Mucosa of descending colon (tissue), 3 donors: ENCODE data around the gene RAMP1. TPM values are rescaled to one million over a fixed set of nuclear protein-coding genes. Genes with fewer than 3 reads are reported as not detected.
A peak's percentile ranks its signal among the peaks of the same experiment; 100 is the strongest.

Source experiments
- ATAC-seq: fragments of 200-7000 bp; cut with Tn5 transposase; one replicate; pipeline ENCODE4 v1.9.1; 2020; ENCODE audit warnings: mild to moderate bottlenecking, moderate library complexity
- DNase-seq, 3 donors: peaks; one replicate each; pipeline ENCODE4 v3.0.0-alpha.2; 2020
- H3K36me3 ChIP-seq: fragments of 200-600 bp; one replicate; pipeline ENCODE4 v1.8.0; 2021; ENCODE audit warnings: low read depth, mild to moderate bottlenecking
- H3K4me1 ChIP-seq: fragments of 200-600 bp; one replicate; pipeline ENCODE4 v1.8.0; 2021; ENCODE audit warnings: low read depth, mild to moderate bottlenecking
- H3K4me3 ChIP-seq: fragments of 200-600 bp; one replicate; pipeline ENCODE4 v1.8.0; 2021; ENCODE audit warnings: mild to moderate bottlenecking
- H3K9me3 ChIP-seq: fragments of 200-600 bp; one replicate; pipeline ENCODE4 v1.8.0; 2021; ENCODE audit warnings: mild to moderate bottlenecking
- intact Hi-C, 2 donors: fragments of 100-400 bp; cut with DNase I in 1 of 2; cut with micrococcal nuclease in 1 of 2; formaldehyde crosslinking; loops; one replicate each; pipeline versions ENCODE4 v1.11.0 to v1.11.1; 2022; cut with DNase I, micrococcal nuclease
- total RNA-seq, 3 donors: library from RNA; stranded (reverse); fragmentation: NEBNext Ultra II Directional in 2 of 3; extraction: Animal tissue kit (Norgen Biotek cat#: 25700) in 2 of 3; gene quantifications; one replicate each; pipeline versions ENCODE4 v1.2.1 to v1.2.4, GENCODE V29; 2021 to 2023
- TF ChIP-seq, protein P1 (sequence below): fragments of 200-600 bp; IDR thresholded peaks from one replicate; pipeline ENCODE4 v1.8.0; 2022; ENCODE audit warnings: antibody characterized with exemption, mild to moderate bottlenecking
- donor health status: DM: no; HTN: no; CAD: no; lungs with moderate emphysema.
- donor health status: DM: no; HTN: no; CAD: no.
- donor health status: DM: no; HTN: yes; CAD: no.

Gene RAMP1
- total RNA-seq, 3 donors from 2014 or later = 4.9 to 154 (median 10.9) TPM

DNA sequence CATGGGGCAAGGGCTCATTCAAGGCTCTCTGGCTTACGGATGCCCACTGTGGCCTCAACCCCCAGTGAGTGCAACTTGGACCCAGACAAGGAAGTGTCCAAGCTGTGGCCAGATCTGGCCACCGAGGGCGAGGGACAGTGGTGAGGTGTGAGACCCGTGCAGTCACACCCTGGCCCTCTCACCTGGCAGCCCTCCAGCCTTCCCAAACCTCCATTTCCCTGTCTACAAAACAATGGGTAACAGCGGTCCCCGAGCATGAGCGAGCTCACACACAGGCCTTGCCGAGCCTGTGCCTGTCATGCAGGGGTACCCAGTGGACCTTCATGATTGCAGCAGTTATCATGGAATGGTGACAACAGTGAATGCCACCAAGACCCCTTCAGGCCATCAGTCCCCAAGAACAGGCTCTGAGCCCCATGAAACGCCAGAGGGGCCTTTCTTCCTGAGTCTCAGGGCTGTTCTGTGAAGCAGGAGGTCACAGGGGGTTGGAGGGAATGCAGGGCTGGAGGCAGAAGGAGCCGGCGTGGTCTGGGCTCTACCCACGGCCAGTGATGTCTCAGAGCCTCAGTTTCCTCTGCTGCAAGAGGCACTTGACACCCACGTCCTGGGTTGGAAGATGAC lies 49.8 kb downstream of the RAMP1 start:
- DNase-seq = peak in 1 of 3 donors; percentile 34
- TF ChIP-seq, protein P1, sequence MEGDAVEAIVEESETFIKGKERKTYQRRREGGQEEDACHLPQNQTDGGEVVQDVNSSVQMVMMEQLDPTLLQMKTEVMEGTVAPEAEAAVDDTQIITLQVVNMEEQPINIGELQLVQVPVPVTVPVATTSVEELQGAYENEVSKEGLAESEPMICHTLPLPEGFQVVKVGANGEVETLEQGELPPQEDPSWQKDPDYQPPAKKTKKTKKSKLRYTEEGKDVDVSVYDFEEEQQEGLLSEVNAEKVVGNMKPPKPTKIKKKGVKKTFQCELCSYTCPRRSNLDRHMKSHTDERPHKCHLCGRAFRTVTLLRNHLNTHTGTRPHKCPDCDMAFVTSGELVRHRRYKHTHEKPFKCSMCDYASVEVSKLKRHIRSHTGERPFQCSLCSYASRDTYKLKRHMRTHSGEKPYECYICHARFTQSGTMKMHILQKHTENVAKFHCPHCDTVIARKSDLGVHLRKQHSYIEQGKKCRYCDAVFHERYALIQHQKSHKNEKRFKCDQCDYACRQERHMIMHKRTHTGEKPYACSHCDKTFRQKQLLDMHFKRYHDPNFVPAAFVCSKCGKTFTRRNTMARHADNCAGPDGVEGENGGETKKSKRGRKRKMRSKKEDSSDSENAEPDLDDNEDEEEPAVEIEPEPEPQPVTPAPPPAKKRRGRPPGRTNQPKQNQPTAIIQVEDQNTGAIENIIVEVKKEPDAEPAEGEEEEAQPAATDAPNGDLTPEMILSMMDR = no peak
- intact Hi-C loops = no loop called here
- no peaks in the 10 kb centered on the region for H3K36me3 ChIP-seq
- H3K4me3 ChIP-seq = no peak overlapping the region
- no peaks in the 10 kb centered on the region for H3K4me1 ChIP-seq
- peaks cover 4% of the 10 kb centered on the region for H3K9me3 ChIP-seq
- ATAC-seq = no peak

DNA sequence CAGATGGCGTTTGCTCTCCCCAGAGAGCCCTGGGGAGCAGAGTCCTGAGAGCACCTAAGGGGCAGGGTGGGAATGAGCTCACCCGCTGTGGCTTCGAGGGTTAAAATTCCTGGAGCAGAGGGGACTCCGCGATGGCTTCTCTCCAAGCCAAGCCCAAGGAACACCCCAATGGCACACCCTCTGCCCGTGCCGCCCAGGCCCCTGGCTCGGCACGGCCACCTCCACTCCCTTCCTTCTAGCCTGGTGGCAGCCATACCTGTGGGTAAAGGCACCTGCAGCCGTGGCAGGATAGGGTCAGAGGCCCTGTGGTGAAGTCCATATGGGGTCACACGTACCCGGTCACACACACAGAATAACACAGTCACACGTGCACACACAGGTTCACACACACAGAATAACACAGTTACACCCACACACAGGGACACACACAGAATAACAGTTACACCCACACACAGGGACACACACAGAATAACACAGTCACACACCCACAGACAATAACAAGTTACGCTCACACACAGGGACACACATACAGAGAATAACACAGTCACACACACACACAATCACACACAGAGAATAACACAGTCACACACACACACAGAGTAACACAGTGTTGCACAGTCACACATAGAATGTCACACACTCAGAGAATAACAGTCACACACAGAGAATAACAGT lies 50.5 kb downstream of the RAMP1 start:
- H3K9me3 ChIP-seq = peaks cover 4% of the 10 kb centered on the region
- no peak overlapping the region for H3K4me3 ChIP-seq
- no peak for DNase-seq
- TF ChIP-seq, protein P1 = no peak
- H3K36me3 ChIP-seq = no peaks in the 10 kb centered on the region
- intact Hi-C loops = no loop called here
- no peak for ATAC-seq
- H3K4me1 ChIP-seq = no peaks in the 10 kb centered on the region

DNA sequence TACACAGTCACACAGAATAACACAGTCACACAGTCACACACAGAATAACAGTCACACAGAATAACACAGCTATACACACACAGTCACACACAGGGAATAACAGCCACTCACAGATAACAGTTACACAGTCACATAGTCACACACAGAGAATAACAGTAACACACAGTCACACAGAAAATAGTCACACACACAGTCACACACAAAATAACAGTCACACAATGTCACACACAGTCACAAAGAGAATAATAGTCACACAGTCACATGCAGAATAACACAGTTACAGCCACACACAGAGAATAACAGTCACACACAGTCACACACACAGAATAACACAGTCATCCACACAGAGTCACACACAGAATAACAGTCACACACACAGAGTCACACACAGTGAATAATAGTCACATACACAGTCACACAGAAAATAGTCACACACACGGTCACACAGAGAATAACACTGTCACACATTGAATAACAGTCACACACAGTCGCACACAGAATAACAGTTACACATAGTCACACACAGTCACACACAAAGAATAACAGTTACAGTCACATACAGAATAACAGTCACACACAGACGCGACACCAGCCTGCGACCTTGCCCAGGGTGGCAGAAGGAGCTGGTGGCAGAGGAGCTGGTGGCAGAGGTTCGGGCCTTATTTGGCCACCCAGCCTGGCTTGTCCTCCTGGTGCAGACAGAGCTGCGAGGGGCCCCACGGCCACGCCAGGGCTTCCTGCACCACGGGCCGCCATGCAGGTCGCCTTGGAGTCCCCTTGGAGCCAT lies 51.3 kb downstream of the RAMP1 start:
- peaks cover 4% of the 10 kb centered on the region for H3K9me3 ChIP-seq
- H3K4me3 ChIP-seq = no peak overlapping the region
- H3K36me3 ChIP-seq = no peaks in the 10 kb centered on the region
- DNase-seq = no peak
- TF ChIP-seq, protein P1 = no peak
- intact Hi-C loops = no loop called here
- no peaks in the 10 kb centered on the region for H3K4me1 ChIP-seq
- ATAC-seq = no peak

DNA sequence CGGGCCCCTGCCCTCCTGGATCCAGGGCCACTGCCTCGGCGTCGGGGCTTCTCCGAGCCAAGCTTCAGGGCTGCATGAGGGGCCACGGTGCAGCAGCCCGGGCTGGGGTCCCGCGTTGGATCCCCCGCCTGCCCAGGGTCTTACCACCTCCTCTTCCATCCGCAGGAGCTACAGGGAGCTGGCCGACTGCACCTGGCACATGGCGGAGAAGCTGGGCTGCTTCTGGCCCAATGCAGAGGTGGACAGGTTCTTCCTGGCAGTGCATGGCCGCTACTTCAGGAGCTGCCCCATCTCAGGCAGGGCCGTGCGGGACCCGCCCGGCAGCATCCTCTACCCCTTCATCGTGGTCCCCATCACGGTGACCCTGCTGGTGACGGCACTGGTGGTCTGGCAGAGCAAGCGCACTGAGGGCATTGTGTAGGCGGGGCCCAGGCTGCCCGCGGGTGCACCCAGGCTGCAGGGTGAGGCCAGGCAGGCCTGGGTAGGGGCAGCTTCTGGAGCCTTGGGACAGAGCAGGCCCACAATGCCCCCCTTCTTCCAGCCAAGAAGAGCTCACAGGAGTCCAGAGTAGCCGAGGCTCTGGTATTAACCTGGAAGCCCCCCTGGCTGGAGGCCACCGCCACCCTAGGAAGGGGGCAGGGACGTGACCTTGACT lies 52.1 kb downstream of the RAMP1 start:
- no peaks in the 10 kb centered on the region for H3K4me1 ChIP-seq
- intact Hi-C loops = no loop called here
- DNase-seq (peak in 1 of 3 donors; percentile 29), ATAC-seq (no peak)
- H3K36me3 ChIP-seq = no peaks in the 10 kb centered on the region
- no peak overlapping the region for H3K4me3 ChIP-seq
- TF ChIP-seq, protein P1 = no peak
- H3K9me3 ChIP-seq = peaks cover 4% of the 10 kb centered on the region

DNA sequence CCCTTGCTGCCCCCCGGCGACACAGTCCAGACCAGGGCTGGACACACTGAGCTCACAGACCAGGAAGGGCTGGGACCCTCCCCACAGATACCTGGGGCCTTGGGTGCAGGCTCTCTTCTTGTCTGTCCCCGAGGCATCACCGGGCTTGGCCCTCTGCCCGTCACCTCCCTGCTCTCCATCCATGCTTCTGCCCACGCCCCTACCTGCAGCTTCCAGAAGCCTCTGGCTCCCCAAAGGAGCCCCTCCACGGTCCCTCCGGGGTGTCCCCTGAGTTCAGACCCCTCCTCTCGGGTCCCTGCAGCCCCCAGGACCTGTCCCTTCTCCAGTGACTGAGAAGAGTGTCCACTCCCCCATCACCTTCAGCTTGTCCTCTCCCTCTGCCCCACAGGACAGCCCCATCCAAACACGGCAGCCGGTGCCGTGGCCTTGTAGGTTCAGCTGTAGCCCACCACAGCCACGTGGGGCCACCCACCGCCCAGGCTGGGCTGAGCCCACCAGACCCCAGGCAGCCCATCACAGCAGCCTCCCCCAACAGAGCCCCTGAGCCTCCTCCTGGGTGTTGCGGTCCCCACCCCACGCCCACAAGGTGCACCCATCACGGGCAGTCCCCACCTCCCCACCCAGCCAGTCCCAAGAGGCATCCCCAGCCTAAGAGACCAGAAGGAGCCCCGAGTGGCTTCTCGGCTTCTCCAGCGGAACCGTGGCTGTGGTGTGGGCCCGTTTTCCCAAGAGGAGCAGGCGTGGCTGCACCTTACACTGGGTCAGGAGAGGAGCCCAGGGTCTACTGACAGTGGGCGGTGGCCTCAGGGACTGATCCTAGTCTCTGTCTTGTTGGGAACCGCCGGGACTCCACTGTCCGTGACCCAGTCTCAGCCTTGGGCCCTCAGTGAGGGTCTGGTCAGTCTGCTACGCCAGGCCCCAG lies 53.1 kb downstream of the RAMP1 start:
- Histone ChIP-seq H3K4me1 (no peaks in the 10 kb centered on the region), H3K4me3 (no peak overlapping the region), H3K36me3 (no peaks in the 10 kb centered on the region), H3K9me3 (peaks cover under 1% of the 10 kb centered on the region)
- ATAC-seq (no peak), DNase-seq (no peak)
- intact Hi-C loops = no loop called here
- TF ChIP-seq, protein P1 = no peak
